Esophagus (tissue), 2 donors: ENCODE data around the gene NUDCD2. TPM values are rescaled to one million over a fixed set of nuclear protein-coding genes. Genes with fewer than 3 reads are reported as not detected.
A peak's percentile ranks its signal among the peaks of the same experiment; 100 is the strongest.
"Not testable (repeated sequence)": the region's sequence is repeated elsewhere in the genome, so short reads cannot be mapped to it uniquely, and the experiment has no call there.

Experiments used
- H3K27ac ChIP-seq, 2 donors: one replicate each; pipeline ENCODE4 v1.5.1; 2013; ENCODE audit warnings: low read depth in 2 of 2, mild to moderate bottlenecking in 2 of 2, inconsistent platforms in 1 of 2, low read length in 1 of 2, moderate library complexity in 1 of 2
- H3K27me3 ChIP-seq, 2 donors: one replicate each; pipeline ENCODE4 v1.6.1; 2013; ENCODE audit warnings: low read length in 2 of 2, control low read depth in 1 of 2, mild to moderate bottlenecking in 1 of 2; ENCODE audit not compliant: insufficient read depth in 2 of 2, control insufficient read depth in 1 of 2
- H3K36me3 ChIP-seq, 2 donors: one replicate each; pipeline ENCODE4 v1.6.1; 2013; ENCODE audit warnings: low read length in 1 of 2; ENCODE audit not compliant: control insufficient read depth in 2 of 2, insufficient read depth in 2 of 2
- H3K4me1 ChIP-seq, 2 donors: one replicate each; pipeline ENCODE4 v1.6.1; 2013; ENCODE audit warnings: low read length in 1 of 2; ENCODE audit not compliant: control insufficient read depth in 2 of 2, insufficient read depth in 2 of 2
- H3K4me3 ChIP-seq, 2 donors: one replicate each; pipeline ENCODE4 v1.5.1; 2013; ENCODE audit warnings: low read length in 2 of 2, mild to moderate bottlenecking in 2 of 2, low read depth in 1 of 2, moderate library complexity in 1 of 2
- H3K9me3 ChIP-seq, 2 donors: one replicate each; pipeline ENCODE4 v1.6.1; 2013; ENCODE audit warnings: mild to moderate bottlenecking in 2 of 2, low read depth in 1 of 2, low read length in 1 of 2, moderate library complexity in 1 of 2; ENCODE audit not compliant: control insufficient read depth in 2 of 2, insufficient read depth in 1 of 2
- WGBS, 2 donors: extraction: QIAGEN DNeasy Blood & Tissue Kit; methylation state at CpG; one replicate each; pipeline ENCODE4 v1.1.7; 2013; 5-methylcytosine and 5-hydroxymethylcytosine counted together
- polyA plus RNA-seq, 2 donors: library from polyadenylated mRNA; stranded (reverse); fragments of 200-250 nt; gene quantifications; one replicate each; pipeline ENCODE4 v1.2.3, GENCODE V29; 2013
- donor health status: healthy with polysubstance abuse.
- donor health status: Bipolar disorder and iron deficiency.

NUDCD2 gene
- polyA plus RNA-seq, 2 donors = 4.8 to 5.4 TPM

GRCh38 chr5:163437309-163438182, 22.4 kb downstream of the NUDCD2 start, which contains the start of gene CCNG1:
Gene CCNG1, plus strand, starts transcription at chr5:163437595. Its CDS starts 1,662 bp downstream, at chr5:163439257.
- Histone ChIP-seq H3K27me3 (no peaks in the 10 kb centered on the region), H3K9me3 (no peaks in the 10 kb centered on the region), H3K4me3 (peak within 1 kb of the TSS; percentile 80 to 100), H3K36me3 (no peaks in the 10 kb centered on the region), H3K27ac (peak within 1 kb of the TSS; percentile 82 to 96), H3K4me1 (no peaks in the 10 kb centered on the region)
- 0 to 1% methylated on average over 47 to 51 of the region's 51 CpGs for WGBS, 2 donors

GRCh38 chr5:163437011-163437308, 22.9 kb downstream of the NUDCD2 start:
- Histone ChIP-seq H3K36me3 (no peaks in the 10 kb centered on the region), H3K9me3 (no peaks in the 10 kb centered on the region), H3K4me1 (no peaks in the 10 kb centered on the region), H3K27me3 (no peaks in the 10 kb centered on the region), H3K27ac (peak overlapping the region; percentile 55 to 96), H3K4me3 (peak overlapping the region; percentile 80 to 100)
- 1 to 2% methylated on average over 6 of the region's 6 CpGs for WGBS, 2 donors

DNA sequence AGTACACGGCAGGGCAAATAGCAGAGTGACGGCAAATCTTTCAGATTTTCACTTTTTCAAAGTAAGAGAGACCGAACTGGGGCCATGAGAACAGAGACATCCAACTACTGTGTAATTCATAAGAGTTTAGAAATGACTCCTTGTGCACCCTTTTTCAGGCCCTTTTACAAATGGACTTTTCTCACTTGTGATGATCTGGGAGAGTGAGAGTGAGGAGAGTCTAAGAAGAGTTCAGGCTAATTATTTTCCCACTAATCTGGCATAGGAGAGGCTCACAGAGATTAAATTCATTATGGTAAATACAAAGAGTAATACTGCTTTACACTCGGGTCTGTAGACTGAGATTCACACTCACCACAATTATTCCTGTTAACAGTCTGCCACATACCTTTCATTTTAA, 23.4 kb downstream of the NUDCD2 start:
- Histone ChIP-seq H3K9me3 (no peaks in the 10 kb centered on the region), H3K27ac (no peak overlapping the region), H3K4me1 (no peaks in the 10 kb centered on the region), H3K4me3 (peak overlapping the region in 1 of 2 donors; percentile 100), H3K36me3 (no peaks in the 10 kb centered on the region), H3K27me3 (no peaks in the 10 kb centered on the region)
- WGBS, 2 donors = 69 to 88% methylated on average over 4 of the region's 4 CpGs

- Histone ChIP-seq H3K27ac (no peak overlapping the region), H3K36me3 (no peaks in the 10 kb centered on the region), H3K27me3 (no peaks in the 10 kb centered on the region), H3K9me3 (no peaks in the 10 kb centered on the region), H3K4me3 (no peak overlapping the region), H3K4me1 (no peaks in the 10 kb centered on the region)
- WGBS, 2 donors = 22 to 23% methylated on average over 3 of the region's 3 CpGs
Observed at GRCh38 chr5:163434401-163434866, 25.5 kb downstream of the NUDCD2 start.

DNA sequence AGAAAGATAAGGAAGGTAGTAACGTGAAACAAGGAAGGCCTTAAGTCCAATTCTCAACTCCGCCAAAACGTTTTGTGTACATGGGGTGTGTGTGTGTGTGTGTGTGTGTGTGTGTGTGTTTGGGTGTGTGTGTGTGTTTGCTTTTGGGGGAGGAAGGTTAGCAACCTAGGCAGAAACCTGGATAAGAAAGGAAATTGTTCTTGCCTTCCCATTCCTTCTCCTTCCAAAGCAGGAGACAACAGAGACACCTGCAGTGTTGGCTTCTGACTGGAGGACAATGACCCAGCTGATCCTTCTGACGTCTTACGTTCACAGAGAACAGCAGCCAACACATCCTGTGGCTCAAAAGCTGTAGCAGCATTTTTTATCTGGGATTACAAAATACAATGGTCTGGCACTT, 26.6 kb downstream of the NUDCD2 start:
- Histone ChIP-seq H3K4me1 (no peaks in the 10 kb centered on the region), H3K27ac (no peak overlapping the region)
- 46 to 66% methylated on average over 5 of the region's 5 CpGs for WGBS, 2 donors

DNA sequence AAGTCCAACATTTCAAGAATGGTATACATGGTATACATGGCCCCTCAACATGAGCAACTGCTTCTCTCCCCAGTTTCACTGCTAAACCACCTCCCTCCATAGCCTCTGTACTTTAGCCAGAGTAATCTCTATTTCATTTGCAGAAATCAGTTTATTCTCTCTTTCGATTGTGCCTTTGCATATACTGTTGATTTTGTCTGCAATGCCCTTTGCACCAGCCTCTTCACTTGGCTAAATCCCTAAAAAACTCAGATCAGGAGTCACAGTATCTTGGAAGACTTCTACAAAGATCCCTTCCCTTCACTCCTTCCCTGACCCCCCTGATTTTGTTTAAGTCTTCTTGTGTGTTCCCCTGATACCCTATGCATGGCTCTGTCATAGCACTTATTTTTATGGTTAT, 27.4 kb downstream of the NUDCD2 start:
- WGBS, 2 donors = 74 to 89% methylated on average over 1 of the region's 1 CpG
- no peak overlapping the region for H3K4me3 ChIP-seq
- H3K27ac ChIP-seq = no peak overlapping the region
- H3K36me3 ChIP-seq = no peaks in the 10 kb centered on the region
- H3K27me3 ChIP-seq = no peaks in the 10 kb centered on the region
- no peaks in the 10 kb centered on the region for H3K9me3 ChIP-seq
- no peaks in the 10 kb centered on the region for H3K4me1 ChIP-seq

More for the DNA sequence above, 26.6 kb downstream of the NUDCD2 start:
- no peaks in the 10 kb centered on the region for H3K9me3 ChIP-seq
- H3K36me3 ChIP-seq = no peaks in the 10 kb centered on the region
- no peak overlapping the region for H3K4me3 ChIP-seq
- no peaks in the 10 kb centered on the region for H3K27me3 ChIP-seq

- not testable (repeated sequence) for H3K36me3 ChIP-seq
Observed at GRCh38 chr5:163426128-163426527, 33.8 kb downstream of the NUDCD2 start.

DNA sequence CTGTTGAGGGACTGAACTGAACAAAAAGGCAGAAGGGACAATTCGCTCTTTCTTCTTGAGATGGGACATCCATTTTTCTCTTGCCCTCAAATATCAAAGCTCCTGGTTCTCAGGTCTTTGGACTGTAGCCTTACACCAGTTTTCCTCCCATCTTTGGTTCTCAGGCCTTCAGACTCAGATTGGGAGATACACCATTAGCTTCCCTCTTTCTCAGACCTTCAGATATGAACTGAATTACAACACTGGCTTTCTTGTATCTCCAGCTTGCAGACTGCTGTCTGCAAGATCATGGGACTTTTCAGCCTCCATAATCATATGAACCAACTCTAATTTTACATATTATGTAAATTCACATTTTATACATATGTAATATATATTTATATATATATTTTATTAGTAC, 35.1 kb downstream of the NUDCD2 start:
- H3K27ac ChIP-seq = no peak overlapping the region
- H3K9me3 ChIP-seq = no peaks in the 10 kb centered on the region
- H3K4me1 ChIP-seq = no peaks in the 10 kb centered on the region
- H3K4me3 ChIP-seq = no peak overlapping the region
- no peaks in the 10 kb centered on the region for H3K36me3 ChIP-seq
- WGBS, 2 donors = 92 to 100% methylated on average over 1 of the region's 1 CpG
- H3K27me3 ChIP-seq = no peaks in the 10 kb centered on the region

More at GRCh38 chr5:163426128-163426527, 33.8 kb downstream of the NUDCD2 start:
- not testable (repeated sequence) for H3K27ac ChIP-seq, H3K4me1 ChIP-seq, H3K4me3 ChIP-seq, H3K9me3 ChIP-seq, H3K27me3 ChIP-seq
- WGBS, 2 donors = 63 to 64% methylated on average over 4 of the region's 4 CpGs

DNA sequence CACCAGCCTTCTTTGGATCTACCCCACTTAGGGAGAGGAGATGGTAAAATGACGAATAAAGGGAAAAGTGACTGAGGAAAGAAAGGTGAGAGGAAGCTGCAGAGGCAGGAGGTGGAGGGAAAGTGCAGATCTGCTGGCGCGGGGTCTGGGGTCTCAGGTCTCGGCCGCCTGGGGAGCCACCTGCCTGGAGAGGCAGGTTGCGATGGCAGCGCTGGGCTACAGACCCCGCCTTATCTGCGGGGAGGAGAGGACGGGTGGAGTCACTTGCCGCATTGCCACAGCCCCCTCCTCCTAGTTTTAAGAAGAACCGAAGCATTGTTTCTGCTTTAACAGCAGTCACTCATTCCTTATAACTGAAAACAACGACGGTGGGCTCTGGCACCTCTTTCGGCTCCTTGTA, 44.2 kb downstream of the NUDCD2 start:
- 32 to 45% methylated on average over 15 of the region's 15 CpGs for WGBS, 2 donors
- H3K4me3 ChIP-seq, H3K36me3 ChIP-seq, H3K27me3 ChIP-seq, H3K4me1 ChIP-seq, H3K27ac ChIP-seq, H3K9me3 ChIP-seq: not testable (repeated sequence)

- H3K9me3 ChIP-seq = no peaks in the 10 kb centered on the region
- peak overlapping the region in 1 of 2 donors; percentile 31 for H3K27ac ChIP-seq
- no peaks in the 10 kb centered on the region for H3K36me3 ChIP-seq
- no peaks in the 10 kb centered on the region for H3K27me3 ChIP-seq
- no peaks in the 10 kb centered on the region for H3K4me1 ChIP-seq
- no peak overlapping the region for H3K4me3 ChIP-seq
- 64 to 72% methylated on average over 2 of the region's 2 CpGs for WGBS, 2 donors
Observed at GRCh38 chr5:163410505-163410904, 49.4 kb downstream of the NUDCD2 start.
